Gastroesophageal sphincter (tissue), 4 donors: ENCODE measurements around the gene MMRN2. TPM values are rescaled to one million over a fixed set of nuclear protein-coding genes. Genes with fewer than 3 reads are reported as not detected.
A peak's percentile ranks its signal among the peaks of the same experiment; 100 is the strongest.

Experiments
- ATAC-seq: fragments of 150-250 bp; one replicate; pipeline ENCODE4 v1.9.1; 2016; ENCODE audit warnings: mild to moderate bottlenecking, moderate library complexity
- H3K27ac ChIP-seq, 4 donors: fragments of 200-600 bp; sonication (generic) in 3 of 4; 1 replicate in 3 of 4; 2 replicates in 1 of 4; pipeline ENCODE4 v1.5.1; 2016 to 2019
- H3K27me3 ChIP-seq: fragments of 200-600 bp; sonication (generic); one replicate; pipeline ENCODE4 v1.5.1; 2019
- H3K36me3 ChIP-seq, 2 donors: fragments of 200-600 bp; sonication (generic); one replicate each; pipeline ENCODE4 v1.5.1; 2019; ENCODE audit warnings: control low read depth in 1 of 2
- H3K4me1 ChIP-seq, 3 donors: fragments of 200-600 bp; sonication (generic); 1 replicate in 2 of 3; 2 replicates in 1 of 3; pipeline ENCODE4 v1.5.1; 2016 to 2019; ENCODE audit warnings: control low read depth in 2 of 3
- H3K4me3 ChIP-seq, 2 donors: fragments of 200-600 bp; sonication (generic); one replicate each; pipeline ENCODE4 v1.5.1; 2019; ENCODE audit warnings: mild to moderate bottlenecking in 1 of 2, moderate library complexity in 1 of 2
- H3K9me3 ChIP-seq, 3 donors: fragments of 200-600 bp; sonication (generic); one replicate each; pipeline ENCODE4 v1.5.1; 2017 to 2019; ENCODE audit warnings: control low read depth in 2 of 3
- EP300 ChIP-seq: sonication (generic); formaldehyde crosslinking; IDR thresholded peaks from one replicate; pipeline ENCODE4 v1.6.1; 2017; ENCODE audit warnings: antibody characterized with exemption, mild to moderate bottlenecking
- POLR2A ChIP-seq, 2 donors: fragments of 450-650 bp; IDR thresholded peaks; one replicate each; pipeline ENCODE4 v1.6.1; 2017; ENCODE audit warnings: antibody characterized with exemption in 2 of 2, mild to moderate bottlenecking in 2 of 2, moderate library complexity in 1 of 2
- POLR2AphosphoS5 ChIP-seq: sonication (generic); formaldehyde crosslinking; IDR thresholded peaks from one replicate; pipeline ENCODE4 v1.6.1; 2017; ENCODE audit warnings: antibody characterized with exemption
- WGBS, 2 donors: methylation state at CpG; one replicate each; pipeline ENCODE4 v1.1.5; 2018; ENCODE audit warnings: low coverage in 1 of 2; 5-methylcytosine and 5-hydroxymethylcytosine counted together
- total RNA-seq, 4 donors: library from RNA; depleted of rRNA; stranded (reverse); fragments of >200 nt; gene quantifications; one replicate each; pipeline ENCODE4 v1.1.0, GENCODE V29; 2016
- TF ChIP-seq, protein P1 (sequence below), 4 experiments: fragments of 200-600 bp in 2 of 4; fragments of 450-650 bp in 2 of 4; sonication (generic) in 1 of 4; IDR thresholded peaks; one replicate each; pipeline ENCODE4 v1.5.1; 2017 to 2019; ENCODE audit warnings: antibody characterized with exemption in 4 of 4, mild to moderate bottlenecking in 2 of 4, moderate library complexity in 2 of 4

The MMRN2 gene
- total RNA-seq, 4 donors from 2014 or later = 18.5 to 77.7 (median 42.2) TPM

DNA sequence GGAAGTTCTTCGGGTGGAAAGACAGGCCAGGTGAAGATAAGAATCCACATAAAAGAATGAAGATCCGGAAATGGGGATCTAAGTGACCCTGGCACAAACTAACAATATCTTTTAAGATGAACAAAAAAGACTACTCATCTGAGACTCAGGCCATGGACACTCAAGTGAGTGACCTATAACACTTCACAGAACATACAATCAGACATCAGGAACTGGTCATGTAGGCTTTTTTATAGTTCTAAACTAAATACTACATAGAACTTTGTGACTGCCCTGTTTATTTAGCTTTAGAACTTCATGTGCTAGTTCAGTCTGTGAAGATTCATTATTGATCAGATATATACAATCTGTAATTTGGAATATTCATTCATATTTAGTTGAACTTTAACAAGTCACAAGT lies 52.8 kb downstream of the MMRN2 start:
- Histone ChIP-seq H3K4me3 (no peak overlapping the region), H3K27ac (no peak overlapping the region), H3K36me3 (peaks cover 0 to 72% of the 10 kb centered on the region in 2 donors), H3K4me1 (peaks cover 3 to 22% (median 3%) of the 10 kb centered on the region in 3 donors), H3K9me3 (no peaks in the 10 kb centered on the region), H3K27me3 (no peaks in the 10 kb centered on the region)
- ATAC-seq = no peak
- 95 to 96% methylated on average over 2 of the region's 2 CpGs for WGBS, 2 donors
- TF ChIP-seq POLR2A (IDR thresholded peaks at IDR 0.05) (no peak), EP300 (no peak), POLR2AphosphoS5 (no peak)
- TF ChIP-seq, protein P1, sequence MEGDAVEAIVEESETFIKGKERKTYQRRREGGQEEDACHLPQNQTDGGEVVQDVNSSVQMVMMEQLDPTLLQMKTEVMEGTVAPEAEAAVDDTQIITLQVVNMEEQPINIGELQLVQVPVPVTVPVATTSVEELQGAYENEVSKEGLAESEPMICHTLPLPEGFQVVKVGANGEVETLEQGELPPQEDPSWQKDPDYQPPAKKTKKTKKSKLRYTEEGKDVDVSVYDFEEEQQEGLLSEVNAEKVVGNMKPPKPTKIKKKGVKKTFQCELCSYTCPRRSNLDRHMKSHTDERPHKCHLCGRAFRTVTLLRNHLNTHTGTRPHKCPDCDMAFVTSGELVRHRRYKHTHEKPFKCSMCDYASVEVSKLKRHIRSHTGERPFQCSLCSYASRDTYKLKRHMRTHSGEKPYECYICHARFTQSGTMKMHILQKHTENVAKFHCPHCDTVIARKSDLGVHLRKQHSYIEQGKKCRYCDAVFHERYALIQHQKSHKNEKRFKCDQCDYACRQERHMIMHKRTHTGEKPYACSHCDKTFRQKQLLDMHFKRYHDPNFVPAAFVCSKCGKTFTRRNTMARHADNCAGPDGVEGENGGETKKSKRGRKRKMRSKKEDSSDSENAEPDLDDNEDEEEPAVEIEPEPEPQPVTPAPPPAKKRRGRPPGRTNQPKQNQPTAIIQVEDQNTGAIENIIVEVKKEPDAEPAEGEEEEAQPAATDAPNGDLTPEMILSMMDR (IDR thresholded peaks at IDR 0.05) = no peak

- H3K27me3 ChIP-seq = no peaks in the 10 kb centered on the region
- no peaks in the 10 kb centered on the region for H3K9me3 ChIP-seq
- WGBS, 2 donors = 13 to 25% methylated on average over 1 to 2 of the region's 2 CpGs
- ATAC-seq = peak; percentile 78
- peaks cover 3 to 48% (median 3%) of the 10 kb centered on the region in 3 donors for H3K4me1 ChIP-seq
- TF ChIP-seq, protein P1 (IDR thresholded peaks at IDR 0.05) = no peak
- TF ChIP-seq EP300 (no peak), POLR2A (IDR thresholded peaks at IDR 0.05) (no peak), POLR2AphosphoS5 (peak; percentile 59)
- H3K4me3 ChIP-seq = no peak overlapping the region
- H3K27ac ChIP-seq = peak overlapping the region; percentile 59 to 73 (median 68)
- peaks cover 0 to 47% of the 10 kb centered on the region in 2 donors for H3K36me3 ChIP-seq
Observed at GRCh38 chr10:86900955-86901354, 56.5 kb downstream of the MMRN2 start.

- no peak for ATAC-seq
- Histone ChIP-seq H3K27me3 (no peaks in the 10 kb centered on the region), H3K9me3 (no peaks in the 10 kb centered on the region), H3K4me1 (peaks cover 3 to 48% (median 3%) of the 10 kb centered on the region in 3 donors), H3K36me3 (peaks cover 0 to 38% of the 10 kb centered on the region in 2 donors), H3K4me3 (no peak overlapping the region), H3K27ac (peak overlapping the region in 3 of 4 donors; percentile 27 to 68 (median 67))
- TF ChIP-seq EP300 (no peak), POLR2A (IDR thresholded peaks at IDR 0.05) (no peak), POLR2AphosphoS5 (peak; percentile 11)
- TF ChIP-seq, protein P1 (IDR thresholded peaks at IDR 0.05) = peak; percentile 63 to 80 (median 77)
- 3 to 7% methylated on average over 8 to 9 of the region's 9 CpGs for WGBS, 2 donors
Observed at GRCh38 chr10:86899670-86900276, 57.6 kb downstream of the MMRN2 start.

DNA sequence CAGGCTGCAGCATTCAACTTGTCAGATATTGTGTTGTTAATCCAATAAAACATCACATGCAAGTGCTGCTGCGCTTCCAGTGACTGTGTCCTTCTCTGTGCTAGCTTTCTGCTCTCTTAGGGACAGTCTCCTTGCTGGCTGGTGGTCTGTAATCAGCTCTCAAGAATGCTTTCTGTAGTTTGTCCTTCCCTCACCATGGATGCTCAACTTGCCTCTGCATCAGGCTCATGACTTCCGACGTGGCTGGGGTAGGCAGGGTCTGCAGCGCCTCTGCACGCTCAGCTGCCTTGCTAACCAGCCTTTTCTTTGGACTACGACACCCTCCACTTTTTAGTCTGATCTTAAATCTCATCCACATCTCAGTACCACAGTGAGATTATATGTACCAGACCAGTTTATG lies 58.3 kb downstream of the MMRN2 start:
- Histone ChIP-seq H3K9me3 (no peaks in the 10 kb centered on the region), H3K27me3 (no peaks in the 10 kb centered on the region), H3K4me3 (no peak overlapping the region), H3K4me1 (peaks cover 3 to 48% (median 3%) of the 10 kb centered on the region in 3 donors), H3K36me3 (peaks cover 0 to 31% of the 10 kb centered on the region in 2 donors), H3K27ac (peak overlapping the region in 3 of 4 donors; percentile 27 to 68 (median 67))
- no peak for ATAC-seq
- TF ChIP-seq EP300 = no peak
- TF ChIP-seq, protein P1 (IDR thresholded peaks at IDR 0.05) = no peak
- no peak for TF ChIP-seq POLR2A (IDR thresholded peaks at IDR 0.05)
- no peak for TF ChIP-seq POLR2AphosphoS5
- 22 to 58% methylated on average over 5 of the region's 6 CpGs for WGBS, 2 donors

- no peak for ATAC-seq
- no peak for TF ChIP-seq POLR2A (IDR thresholded peaks at IDR 0.05)
- TF ChIP-seq, protein P1 (IDR thresholded peaks at IDR 0.05) = no peak
- no peak for TF ChIP-seq POLR2AphosphoS5
- no peak for TF ChIP-seq EP300
- no peak overlapping the region for H3K4me3 ChIP-seq
- H3K4me1 ChIP-seq = peaks cover 3 to 48% (median 3%) of the 10 kb centered on the region in 3 donors
- H3K36me3 ChIP-seq = peaks cover 0 to 31% of the 10 kb centered on the region in 2 donors
- 36 to 37% methylated on average over 4 of the region's 4 CpGs for WGBS, 2 donors
- no peaks in the 10 kb centered on the region for H3K9me3 ChIP-seq
- H3K27ac ChIP-seq = peak overlapping the region in 2 of 4 donors; percentile 67 to 68
- H3K27me3 ChIP-seq = no peaks in the 10 kb centered on the region
Observed at GRCh38 chr10:86898511-86898910, 58.9 kb downstream of the MMRN2 start.
